Stimulated activated CD4-positive, alpha-beta T cell treated with anti-CD3 and anti-CD28 coated beads, Interleukin-15, amount 100 ng/mL, for 1 hour (primary cell): Measurements from ENCODE around the gene ACAN.
"Not testable (repeated sequence)": the region's sequence is repeated elsewhere in the genome, so short reads cannot be mapped to it uniquely, and the experiment has no call there.

Experiments used
- DNase-seq, 2 donors: peaks; one replicate each; pipeline ENCODE4 v3.0.0-alpha.2; 2020; ENCODE audit warnings: low read depth in 1 of 2, low spot score in 1 of 2

Gene ACAN

DNA sequence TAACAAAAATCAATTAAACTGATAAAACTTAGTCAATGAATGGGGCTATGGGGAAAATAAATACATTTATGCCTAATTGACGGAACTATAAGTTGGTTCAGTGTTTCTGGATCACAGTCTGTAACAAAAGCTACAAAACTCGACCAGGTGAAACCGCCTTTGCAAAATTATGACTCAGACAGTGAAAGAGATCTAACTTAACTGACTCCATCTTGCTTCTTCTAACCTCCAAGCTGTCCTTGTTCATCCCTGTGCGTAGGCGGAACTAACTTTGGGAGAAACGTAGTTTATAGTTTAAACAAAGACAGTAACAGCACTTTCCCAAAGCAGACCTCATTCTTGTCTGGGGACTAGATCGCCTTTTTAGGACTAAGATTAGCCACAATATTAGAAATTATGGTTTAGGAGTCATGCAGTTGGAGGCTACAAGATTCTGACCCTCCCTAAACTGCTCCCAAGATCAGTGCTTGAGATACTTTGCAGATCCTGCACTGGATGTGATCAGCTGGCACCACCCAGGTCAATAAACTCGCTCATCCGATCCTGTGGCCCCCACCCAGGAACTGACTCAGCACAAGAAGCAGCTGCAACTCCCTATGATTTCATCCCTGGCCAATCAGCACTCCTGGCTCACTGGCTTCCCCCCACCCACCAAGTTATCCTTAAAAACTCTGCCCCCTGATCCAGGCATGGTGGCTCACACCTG is 117.1 kb downstream of the ACAN start:
- no peak for DNase-seq

DNA sequence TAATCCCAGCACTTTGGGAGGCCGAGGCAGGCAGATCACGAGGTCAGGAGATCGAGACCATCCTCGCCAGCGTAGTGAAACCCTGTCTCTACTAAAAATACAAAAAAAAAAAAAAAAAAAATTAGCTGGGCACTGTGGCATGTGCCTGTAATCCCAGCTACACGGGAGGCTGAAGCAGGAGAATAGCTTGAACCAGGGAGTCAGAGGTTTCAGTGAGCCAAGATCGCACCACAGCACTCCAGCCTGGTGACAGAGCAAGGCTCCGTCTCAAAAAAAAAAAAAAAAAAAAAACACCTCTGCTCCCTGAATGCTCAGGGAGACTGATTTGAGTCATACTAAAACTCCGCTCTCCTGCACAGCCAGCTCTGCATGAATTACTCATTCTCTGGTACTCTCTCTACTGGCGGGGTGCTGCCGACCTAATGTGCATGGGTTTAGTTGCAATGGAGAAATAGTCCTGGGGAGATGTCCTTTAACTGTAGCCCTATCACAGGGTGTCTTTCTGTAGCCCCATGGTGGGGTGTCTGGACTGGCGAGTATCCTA is 117.7 kb downstream of the ACAN start:
- DNase-seq = not testable (repeated sequence)
